OCI-LY1 (cell line): ENCODE measurements around the gene ARHGEF12.

Source experiments
- H2AFZ ChIP-seq: fragments of 200-600 bp; sonication (generic), shearing (Covaris generic); 2 replicates; pipeline ENCODE4 v1.6.0; 2014; ENCODE audit warnings: antibody characterized with exemption, mild to moderate bottlenecking, low read length
- H3F3A ChIP-seq: fragments of 200-600 bp; sonication (generic), shearing (Covaris generic); 2 replicates; pipeline ENCODE4 v1.6.0; 2014; ENCODE audit warnings: mild to moderate bottlenecking, antibody characterized with exemption, low read length, moderate library complexity; ENCODE audit not compliant: insufficient read depth
- H3K27ac ChIP-seq: fragments of 200-600 bp; sonication (generic); 2 replicates; pipeline ENCODE4 v1.5.1; 2014; ENCODE audit warnings: low read length, mixed run types, mild to moderate bottlenecking, low read depth; ENCODE audit not compliant: poor library complexity, severe bottlenecking
- H3K27me3 ChIP-seq: fragments of 200-600 bp; sonication (generic); 2 replicates; pipeline ENCODE4 v1.6.0; 2014; ENCODE audit warnings: antibody characterized with exemption, mild to moderate bottlenecking, low read length, moderate library complexity; ENCODE audit not compliant: insufficient read depth
- H3K36me3 ChIP-seq: fragments of 200-600 bp; sonication (generic); 2 replicates; pipeline ENCODE4 v1.6.1; 2014; ENCODE audit warnings: mild to moderate bottlenecking, antibody characterized with exemption, low read length, moderate library complexity, mixed read lengths; ENCODE audit not compliant: insufficient read depth
- H3K4me1 ChIP-seq: fragments of 200-600 bp; sonication (generic); 2 replicates; pipeline ENCODE4 v1.5.1; 2014; ENCODE audit warnings: mild to moderate bottlenecking, low read length, moderate library complexity; ENCODE audit not compliant: insufficient read depth, severe bottlenecking
- H3K4me2 ChIP-seq: fragments of 200-600 bp; sonication (generic), shearing (Covaris generic); 2 replicates; pipeline ENCODE4 v1.6.1; 2014; ENCODE audit warnings: low read length
- H3K4me3 ChIP-seq: fragments of 200-600 bp; sonication (generic); 2 replicates; pipeline ENCODE4 v1.5.1; 2014; ENCODE audit warnings: low read length, low read depth, mild to moderate bottlenecking, mixed read lengths; ENCODE audit not compliant: poor library complexity, severe bottlenecking
- H3K79me2 ChIP-seq: fragments of 200-600 bp; shearing (Covaris generic); 2 replicates; pipeline ENCODE4 v1.6.1; 2016; ENCODE audit warnings: mixed run types, low read length, mixed read lengths; ENCODE audit not compliant: insufficient read depth
- H3K9ac ChIP-seq: fragments of 200-600 bp; sonication (generic), shearing (Covaris generic); 2 replicates; pipeline ENCODE4 v1.6.1; 2014; ENCODE audit warnings: mild to moderate bottlenecking, low read length, mixed read lengths
- H3K9me2 ChIP-seq: fragments of 200-600 bp; sonication (generic), shearing (Covaris generic); 2 replicates; pipeline ENCODE4 v1.6.1; 2014; ENCODE audit warnings: low read depth, mild to moderate bottlenecking, low read length, mixed read lengths
- H3K9me3 ChIP-seq: fragments of 200-600 bp; shearing (Covaris generic); 2 replicates; pipeline ENCODE4 v1.6.1; 2014; ENCODE audit warnings: low read length, mixed read lengths
- H4K20me1 ChIP-seq: fragments of 200-600 bp; sonication (generic), shearing (Covaris generic); 2 replicates; pipeline ENCODE4 v1.6.0; 2016; ENCODE audit warnings: mild to moderate bottlenecking, low read length; ENCODE audit not compliant: insufficient read depth
- EZH2 ChIP-seq: fragments of 200-600 bp; sonication (generic), shearing (Covaris generic); IDR thresholded peaks from 2 replicates; pipeline ENCODE4 v1.8.0; 2017; ENCODE audit warnings: borderline replicate concordance, mixed run types, mild to moderate bottlenecking, antibody characterized with exemption, low read length, moderate library complexity, mixed read lengths
- TF ChIP-seq, protein P1 (sequence below): fragments of 200-600 bp; sonication (generic), shearing (Covaris generic); IDR thresholded peaks from 2 replicates; pipeline ENCODE4 v1.5.1; 2017; ENCODE audit warnings: mild to moderate bottlenecking, antibody characterized with exemption, low read length, moderate library complexity, mixed read lengths

ARHGEF12 gene

GRCh38 chr11:120340529-120340928 is 4.3 kb downstream of the ARHGEF12 start:
- H3K9me2 ChIP-seq: no peaks in the 10 kb centered on the region
- no peaks in the 10 kb centered on the region; the same call in 1 of the 2 replicates for H3K36me3 ChIP-seq
- H3K9me3 ChIP-seq: 0 out of 2 replicates have a peak, but pooled peaks cover 3% of the 10 kb centered on the region
- peaks cover 7% of the 10 kb centered on the region; the same call in 1 of the 2 replicates for H3K27me3 ChIP-seq
- no peak overlapping the region for H3K4me3 ChIP-seq
- no peak overlapping the region for H2AFZ ChIP-seq
- no peaks in the 10 kb centered on the region for H4K20me1 ChIP-seq
- H3F3A ChIP-seq: no peaks in the 10 kb centered on the region
- no peak overlapping the region for H3K4me2 ChIP-seq
- H3K27ac ChIP-seq: no peak overlapping the region
- TF ChIP-seq EZH2: no peak
- TF ChIP-seq, protein P1, sequence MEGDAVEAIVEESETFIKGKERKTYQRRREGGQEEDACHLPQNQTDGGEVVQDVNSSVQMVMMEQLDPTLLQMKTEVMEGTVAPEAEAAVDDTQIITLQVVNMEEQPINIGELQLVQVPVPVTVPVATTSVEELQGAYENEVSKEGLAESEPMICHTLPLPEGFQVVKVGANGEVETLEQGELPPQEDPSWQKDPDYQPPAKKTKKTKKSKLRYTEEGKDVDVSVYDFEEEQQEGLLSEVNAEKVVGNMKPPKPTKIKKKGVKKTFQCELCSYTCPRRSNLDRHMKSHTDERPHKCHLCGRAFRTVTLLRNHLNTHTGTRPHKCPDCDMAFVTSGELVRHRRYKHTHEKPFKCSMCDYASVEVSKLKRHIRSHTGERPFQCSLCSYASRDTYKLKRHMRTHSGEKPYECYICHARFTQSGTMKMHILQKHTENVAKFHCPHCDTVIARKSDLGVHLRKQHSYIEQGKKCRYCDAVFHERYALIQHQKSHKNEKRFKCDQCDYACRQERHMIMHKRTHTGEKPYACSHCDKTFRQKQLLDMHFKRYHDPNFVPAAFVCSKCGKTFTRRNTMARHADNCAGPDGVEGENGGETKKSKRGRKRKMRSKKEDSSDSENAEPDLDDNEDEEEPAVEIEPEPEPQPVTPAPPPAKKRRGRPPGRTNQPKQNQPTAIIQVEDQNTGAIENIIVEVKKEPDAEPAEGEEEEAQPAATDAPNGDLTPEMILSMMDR: no peak
- peaks cover 25% of the 10 kb centered on the region for H3K4me1 ChIP-seq
- H3K9ac ChIP-seq: no peak overlapping the region
- no peaks in the 10 kb centered on the region for H3K79me2 ChIP-seq

DNA sequence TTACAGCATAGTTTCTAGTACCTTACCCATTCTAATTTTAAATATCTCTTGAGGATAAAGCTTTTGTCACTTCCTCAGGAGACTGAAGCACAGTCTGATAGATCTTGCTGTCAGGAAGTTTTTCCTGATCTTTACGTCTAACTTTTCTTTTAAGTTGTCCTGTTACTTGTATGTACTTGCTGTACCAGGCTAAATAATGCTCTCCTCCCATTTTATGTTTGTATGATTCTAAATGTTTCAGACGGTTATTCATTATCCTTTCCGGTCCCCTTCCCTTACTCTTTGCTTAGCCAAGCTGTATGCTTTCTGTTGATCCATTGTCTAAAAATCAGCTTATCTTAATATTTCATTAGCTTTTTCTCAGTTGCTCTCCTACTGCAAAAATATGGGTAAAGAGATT is 6.0 kb downstream of the ARHGEF12 start:
- Histone ChIP-seq H3K27ac (no peak overlapping the region), H4K20me1 (no peaks in the 10 kb centered on the region), H3K4me2 (no peak overlapping the region), H3K9me3 (0 out of 2 replicates have a peak, but pooled peaks cover 3% of the 10 kb centered on the region), H3K27me3 (peaks cover 7% of the 10 kb centered on the region; the same call in 1 of the 2 replicates), H3K9me2 (no peaks in the 10 kb centered on the region), H3F3A (no peaks in the 10 kb centered on the region), H3K4me3 (no peak overlapping the region), H2AFZ (no peak overlapping the region), H3K79me2 (no peaks in the 10 kb centered on the region), H3K4me1 (peaks cover 18% of the 10 kb centered on the region), H3K9ac (no peak overlapping the region), H3K36me3 (no peaks in the 10 kb centered on the region; the same call in 1 of the 2 replicates)
- TF ChIP-seq, protein P1: no peak
- no peak for TF ChIP-seq EZH2

DNA sequence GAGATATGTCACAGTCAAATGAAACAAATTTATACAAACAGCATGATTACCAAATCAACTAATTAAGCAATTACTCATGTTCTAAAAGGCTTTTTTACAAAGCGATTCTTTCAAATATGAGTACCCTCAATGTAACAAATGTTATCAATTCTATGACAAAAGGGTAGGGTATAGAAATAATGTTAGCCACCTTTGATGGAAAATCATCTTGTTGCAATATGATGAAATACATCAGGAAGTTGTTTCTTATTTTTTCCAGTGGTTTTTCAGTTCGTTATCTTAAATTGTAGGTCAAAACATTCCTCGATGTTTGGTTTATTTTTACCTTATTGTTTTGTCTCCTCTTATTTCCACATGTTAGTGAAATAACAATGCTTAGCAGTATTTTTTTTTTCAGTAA is 6.5 kb downstream of the ARHGEF12 start:
- H3K4me3 ChIP-seq: no peak overlapping the region
- peaks cover 7% of the 10 kb centered on the region; the same call in 1 of the 2 replicates for H3K27me3 ChIP-seq
- no peaks in the 10 kb centered on the region; the same call in 1 of the 2 replicates for H3K36me3 ChIP-seq
- H3K9me2 ChIP-seq: no peaks in the 10 kb centered on the region
- no peak overlapping the region for H3K4me2 ChIP-seq
- no peaks in the 10 kb centered on the region for H4K20me1 ChIP-seq
- H3F3A ChIP-seq: no peaks in the 10 kb centered on the region
- H3K9me3 ChIP-seq: 0 out of 2 replicates have a peak, but pooled peaks cover 3% of the 10 kb centered on the region
- H3K27ac ChIP-seq: no peak overlapping the region
- H3K4me1 ChIP-seq: peaks cover 13% of the 10 kb centered on the region
- H3K79me2 ChIP-seq: no peaks in the 10 kb centered on the region
- H3K9ac ChIP-seq: no peak overlapping the region
- no peak overlapping the region for H2AFZ ChIP-seq
- TF ChIP-seq EZH2: no peak
- TF ChIP-seq, protein P1: no peak
